ENCODE results near the gene PFN3.
"Not testable (repeated sequence)": the region's sequence is repeated elsewhere in the genome, so short reads cannot be mapped to it uniquely, and the experiment has no call there.

The PFN3 gene

DNA sequence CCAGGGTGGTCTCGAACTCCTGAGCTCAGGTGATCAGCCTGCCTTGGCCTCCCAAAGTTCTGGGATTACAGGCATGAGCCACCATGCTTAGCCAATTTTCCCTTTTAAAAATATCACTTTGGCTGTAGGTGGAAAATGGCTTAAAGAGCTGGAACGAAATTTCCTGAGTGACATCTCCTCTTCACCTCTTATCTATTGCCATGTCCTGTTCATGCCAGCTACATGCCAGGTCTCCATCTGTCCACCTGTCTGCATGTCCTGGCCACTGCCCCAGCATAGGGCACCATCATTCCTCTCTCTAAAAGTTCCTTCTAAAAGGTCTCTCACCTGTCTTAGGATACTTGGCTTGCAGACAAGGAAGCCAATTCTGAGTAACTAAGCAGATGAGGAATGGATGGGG lies 23.2 kb upstream of the PFN3 start:
- no peak for DNase-seq

DNA sequence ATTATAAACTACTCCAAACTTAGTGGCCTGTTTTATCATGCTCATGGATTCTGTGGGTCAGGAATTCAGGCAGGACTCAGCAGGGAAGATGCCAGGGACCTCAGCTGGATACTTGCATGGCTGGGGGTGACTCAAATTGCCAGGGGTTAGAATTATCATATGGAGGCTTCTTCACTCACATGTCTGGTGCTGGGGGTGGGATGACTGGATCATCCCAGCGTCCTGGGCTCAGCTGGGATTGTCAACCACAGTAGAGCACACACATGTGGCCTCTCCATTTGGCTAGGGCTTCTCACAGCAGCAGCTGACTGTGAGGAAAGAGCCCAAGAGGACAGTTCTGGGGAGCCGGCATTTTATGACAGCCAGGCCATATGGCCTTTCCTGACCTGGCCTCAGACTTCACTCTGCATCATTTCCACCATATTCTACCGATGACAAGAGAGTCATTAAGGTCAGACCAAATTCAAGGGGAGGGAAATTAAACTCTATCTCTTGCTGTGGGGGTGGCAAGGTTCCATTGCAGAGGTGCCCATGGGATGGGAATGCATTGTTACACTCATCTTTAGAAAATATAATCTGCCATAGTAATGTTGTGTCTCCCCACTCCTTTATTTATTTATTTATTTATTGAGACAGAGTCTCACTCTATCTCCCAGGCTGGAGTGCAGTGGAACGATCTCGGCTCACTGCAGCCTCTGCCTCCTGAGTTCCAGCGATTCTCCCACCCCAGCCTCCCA lies 20.8 kb upstream of the PFN3 start:
- no peak for DNase-seq

DNA sequence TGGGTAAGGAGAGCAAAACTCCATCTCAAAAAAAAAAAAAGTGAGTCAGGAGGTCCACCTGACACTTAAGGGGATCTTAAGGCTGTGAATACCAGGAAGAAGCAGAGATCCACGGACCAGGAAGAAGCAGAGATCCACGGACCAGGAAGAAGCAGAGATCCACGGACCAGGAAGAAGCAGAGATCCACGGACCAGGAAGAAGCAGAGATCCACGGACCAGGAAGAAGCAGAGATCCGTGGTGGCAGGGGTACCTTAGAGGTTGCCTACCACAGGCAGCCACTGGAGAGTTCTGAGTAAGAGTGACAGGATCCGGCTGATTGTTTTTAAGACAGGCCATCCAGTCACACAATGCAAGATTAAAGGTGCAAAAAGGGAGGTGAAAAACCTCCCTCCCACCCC lies 20.0 kb upstream of the PFN3 start:
- DNase-seq: not testable (repeated sequence)

DNA sequence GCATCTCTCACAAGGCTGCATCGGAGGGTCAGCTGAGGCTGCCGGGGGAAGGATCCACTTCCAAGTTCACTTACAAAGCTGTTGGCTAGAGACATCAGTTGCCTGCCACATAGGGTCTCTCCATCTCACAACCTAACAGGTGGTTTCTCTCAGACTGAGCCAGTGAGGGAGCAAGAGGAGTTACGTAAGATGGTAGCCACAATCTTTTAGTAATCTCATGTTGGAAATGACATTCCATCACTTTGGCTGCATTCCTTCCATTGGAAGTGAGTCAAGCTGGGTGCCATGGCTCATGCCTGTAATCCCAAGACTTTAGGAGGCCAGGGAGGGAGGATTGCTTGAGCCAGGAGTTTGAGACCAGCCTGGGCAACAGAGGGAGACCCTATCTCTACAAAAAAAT lies 18.6 kb upstream of the PFN3 start:
- DNase-seq: no peak

DNA sequence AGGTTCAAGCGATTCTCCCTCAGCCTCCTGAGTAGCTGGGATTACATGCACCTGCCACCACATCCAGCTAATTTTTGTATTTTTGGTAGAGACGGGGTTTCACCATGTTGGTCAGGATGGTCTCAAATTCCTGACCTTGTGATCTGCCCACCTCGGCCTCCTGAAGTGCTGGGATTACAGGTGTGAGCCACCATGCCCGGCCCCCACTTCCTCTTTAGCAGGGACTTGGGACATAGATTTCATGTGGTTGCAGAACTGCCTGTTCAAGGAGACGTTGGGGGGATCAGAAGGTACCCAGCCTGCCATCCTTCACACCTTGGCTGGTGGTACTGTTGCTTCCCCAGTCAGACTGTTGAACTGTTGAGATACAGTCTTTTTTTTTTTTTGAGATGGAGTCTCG lies 16.6 kb upstream of the PFN3 start:
- DNase-seq: not testable (repeated sequence)

DNA sequence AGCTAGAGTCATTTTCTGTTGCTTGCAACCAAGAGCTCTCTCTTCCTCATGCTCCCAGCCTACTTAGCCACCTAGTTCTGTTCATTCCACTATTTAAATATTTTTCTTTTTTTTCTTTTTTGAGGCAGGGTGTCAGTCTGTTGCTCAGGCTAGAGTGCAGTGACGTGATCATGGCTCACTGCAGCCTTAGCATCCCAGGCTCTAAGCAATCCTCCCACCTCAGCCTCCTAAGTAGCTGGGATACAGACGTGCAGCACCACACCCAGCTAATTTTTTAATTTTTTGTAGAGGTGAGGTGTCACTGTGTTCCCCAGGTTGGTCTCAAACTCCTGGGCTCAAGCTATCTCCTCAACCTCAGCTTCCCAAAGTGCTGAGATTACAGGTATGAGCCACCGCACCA lies 14.0 kb upstream of the PFN3 start:
- DNase-seq: no peak

DNA sequence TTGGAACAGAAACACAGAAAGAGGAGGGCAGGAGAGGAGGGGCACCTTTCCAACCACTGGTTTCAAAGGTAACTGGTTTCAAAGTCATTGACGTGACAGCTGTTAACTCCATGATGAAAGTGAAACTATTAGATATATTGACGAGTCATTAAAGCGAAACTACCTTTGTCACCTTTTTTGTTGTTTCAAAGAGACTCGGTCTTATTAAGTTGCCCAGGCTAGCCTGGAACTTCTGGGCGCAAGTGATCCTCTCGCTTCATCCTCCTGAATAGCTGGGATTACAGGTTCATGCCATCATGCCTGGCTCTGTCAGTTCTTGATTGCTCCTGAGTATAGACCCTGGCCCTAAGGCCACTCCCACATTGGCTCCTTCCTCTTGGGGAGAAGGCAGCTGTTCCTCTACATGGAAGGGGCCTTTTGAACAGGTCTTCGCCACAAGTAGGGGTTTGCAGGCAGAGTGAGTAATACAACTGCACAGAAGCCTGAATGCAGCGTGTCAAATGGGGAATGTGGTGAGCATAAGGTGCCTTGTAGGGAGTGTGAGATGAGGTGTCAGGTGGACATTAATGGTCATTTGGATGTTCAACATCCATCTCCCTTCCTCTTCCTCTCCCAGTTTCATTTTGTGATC lies 12.3 kb upstream of the PFN3 start:
- no peak for DNase-seq

DNA sequence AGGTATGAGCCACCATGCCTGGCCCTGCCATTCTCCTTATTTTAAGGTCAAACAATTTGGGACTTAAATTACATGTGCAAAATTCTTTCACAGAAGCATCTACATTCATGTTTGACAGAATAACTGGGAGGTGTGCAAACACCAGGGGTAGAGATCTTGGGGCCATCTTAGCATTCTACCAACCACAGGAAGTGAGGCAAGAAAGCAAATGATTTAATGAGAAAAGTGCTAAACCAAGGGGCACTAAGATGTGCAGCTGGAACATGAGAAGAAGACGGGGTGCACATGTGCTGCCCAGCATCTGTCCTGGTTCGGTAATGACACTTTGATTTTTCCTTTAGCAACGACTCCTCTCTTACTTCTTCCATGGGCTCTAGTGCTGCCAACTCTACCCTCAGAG lies 10.1 kb upstream of the PFN3 start:
- DNase-seq: no peak

DNA sequence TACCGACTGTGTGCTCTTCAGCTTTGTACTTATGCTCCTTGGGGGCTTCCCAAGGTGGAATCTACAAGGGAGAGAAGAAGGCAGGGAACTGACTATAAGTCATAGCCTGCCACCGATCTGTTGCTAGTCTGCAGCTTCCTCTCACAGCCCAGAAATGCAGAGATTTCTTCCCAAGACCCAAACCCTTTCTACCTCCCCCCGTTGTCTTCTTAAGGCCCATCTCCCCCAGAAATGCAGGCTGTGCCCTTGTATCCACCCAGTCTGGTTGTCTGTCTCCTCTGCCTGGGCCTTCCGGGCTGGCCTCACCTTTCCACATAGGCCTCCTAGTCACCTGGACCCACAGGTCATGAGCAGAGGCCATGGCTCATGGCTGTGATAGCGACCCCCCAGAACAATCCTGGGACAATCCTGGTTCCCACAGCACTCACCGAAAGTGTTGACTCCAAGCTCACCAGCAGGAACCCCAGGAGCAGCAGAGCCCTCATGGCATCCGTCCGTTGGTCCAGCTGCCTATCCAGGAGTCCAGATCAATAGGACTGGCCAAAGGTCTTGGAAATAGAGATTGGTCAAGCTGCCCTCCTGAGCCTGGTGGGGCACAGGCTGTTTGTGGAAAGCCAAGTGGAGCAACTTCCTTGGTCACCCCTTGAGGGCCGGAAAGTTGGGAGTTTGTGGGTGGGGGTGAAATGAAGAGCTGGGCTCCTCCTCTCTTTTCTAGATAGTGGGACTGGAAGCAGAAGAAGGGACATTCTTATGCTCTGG lies 8.8 kb upstream of the PFN3 start, which contains the start of gene F12:
Gene F12, minus strand, starts transcription at position 522 of the 759 bp plus-strand sequence. Its CDS starts 37 bp downstream, at position 485.
- no peak for DNase-seq

DNA sequence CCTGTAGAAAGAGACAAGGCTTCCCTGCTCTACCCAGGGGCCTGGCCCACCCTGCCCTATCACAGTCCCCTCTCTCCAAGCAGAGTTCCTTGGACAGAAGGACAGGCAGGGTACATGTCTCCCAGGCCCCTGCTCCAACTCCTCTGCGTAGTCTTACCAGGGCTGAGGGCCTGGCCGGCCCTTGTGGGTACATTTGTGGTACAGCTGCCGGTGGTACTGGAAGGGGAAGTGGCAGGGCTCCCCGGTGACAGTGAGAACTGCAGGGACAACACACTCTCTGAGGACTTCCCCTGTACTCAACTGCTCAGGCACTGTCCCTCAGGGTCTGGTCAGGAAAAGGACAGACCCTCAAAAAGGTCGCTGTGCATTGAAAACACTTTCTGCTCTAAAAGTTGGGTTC lies 5.3 kb upstream of the PFN3 start:
- peak; percentile 31 for DNase-seq

DNA sequence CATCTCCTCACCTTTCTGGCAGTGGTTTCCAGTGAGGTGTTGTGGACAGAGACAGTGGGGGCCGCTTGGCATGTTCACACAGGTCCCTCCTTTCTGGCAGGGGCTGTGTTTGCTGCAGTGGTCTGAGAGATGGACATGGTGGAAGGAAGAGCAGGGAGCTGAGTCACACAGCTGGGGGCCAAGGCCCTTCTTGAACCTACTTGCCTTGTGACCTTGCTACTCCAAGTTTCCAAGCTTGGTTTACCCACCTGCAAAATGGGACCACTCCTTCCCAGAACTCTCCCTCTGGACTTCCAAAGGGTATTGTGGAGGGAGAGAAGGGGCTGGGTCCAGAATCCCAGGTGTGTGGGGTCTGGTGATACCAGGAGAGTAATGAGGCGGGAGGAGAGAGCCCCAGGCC lies 4.9 kb upstream of the PFN3 start:
- DNase-seq: no peak

DNA sequence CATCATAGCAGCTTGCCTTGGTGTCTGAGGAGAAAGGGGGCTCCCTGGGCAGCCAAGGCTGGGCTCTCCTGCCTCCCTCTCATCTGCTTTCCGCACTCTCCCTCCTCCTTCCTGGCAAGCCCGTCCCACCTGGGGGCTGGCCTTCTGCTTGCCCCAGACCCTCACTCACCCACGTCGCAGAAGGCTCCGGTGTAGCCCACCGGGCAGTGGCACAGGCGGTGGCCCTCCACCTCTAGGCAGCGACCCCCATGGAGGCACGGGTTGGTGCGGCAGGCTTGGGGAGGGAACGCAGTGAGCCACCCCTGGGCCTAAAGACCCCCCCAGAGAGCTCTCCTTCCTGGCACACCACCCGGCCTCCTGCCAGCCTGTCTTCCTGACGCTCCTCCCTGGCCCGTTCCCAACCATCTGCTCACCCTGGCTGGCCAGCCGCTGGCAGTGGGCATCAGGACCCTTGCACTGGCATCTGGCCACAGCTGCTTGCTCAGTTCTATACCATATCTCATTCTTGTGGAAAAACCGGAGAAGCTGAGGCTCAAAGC lies 4.2 kb upstream of the PFN3 start:
- DNase-seq: no peak

DNA sequence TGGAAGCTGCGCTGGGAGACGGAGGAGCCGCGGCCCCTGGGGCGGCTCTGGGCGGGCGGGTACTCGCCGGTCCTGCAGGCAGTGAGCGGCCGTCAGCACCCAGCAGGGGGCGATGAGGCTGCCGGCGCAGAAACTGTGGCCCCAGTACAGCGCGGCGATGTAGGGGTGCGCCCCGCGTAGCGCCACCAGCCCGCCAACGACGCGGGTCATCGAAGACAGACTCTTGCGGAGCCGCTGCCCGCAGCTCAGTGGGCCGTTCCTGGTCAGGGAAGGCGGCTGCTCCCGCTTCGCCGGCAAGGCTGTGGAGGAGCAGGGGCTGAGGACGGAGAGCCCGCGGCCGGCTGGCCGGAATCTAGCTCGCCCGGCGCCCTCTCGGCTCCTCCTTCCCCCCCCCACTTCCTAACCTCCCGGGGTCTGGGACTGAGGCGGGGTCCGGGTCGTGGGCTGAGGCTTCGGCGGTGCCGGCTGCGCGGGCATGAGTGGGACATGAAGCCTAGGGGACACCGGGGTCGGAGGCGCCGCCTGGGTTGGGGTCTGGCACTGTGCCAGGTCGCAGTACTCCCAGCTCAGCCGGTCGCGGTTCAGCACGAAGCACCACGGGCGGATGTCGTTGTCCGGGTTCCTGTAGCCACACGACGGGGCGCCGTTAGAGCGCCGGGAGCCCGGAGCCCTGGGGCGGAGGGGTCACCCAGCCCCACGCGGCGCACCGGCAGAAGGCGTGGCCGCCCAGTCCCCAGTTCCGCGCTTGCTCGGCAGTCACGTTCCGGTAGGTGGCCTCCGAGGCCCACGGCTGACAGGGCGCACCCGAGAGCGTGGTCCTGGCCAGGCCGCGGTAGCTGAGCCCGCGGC lies 3.6 kb upstream of the PFN3 start:
- no peak for DNase-seq

DNA sequence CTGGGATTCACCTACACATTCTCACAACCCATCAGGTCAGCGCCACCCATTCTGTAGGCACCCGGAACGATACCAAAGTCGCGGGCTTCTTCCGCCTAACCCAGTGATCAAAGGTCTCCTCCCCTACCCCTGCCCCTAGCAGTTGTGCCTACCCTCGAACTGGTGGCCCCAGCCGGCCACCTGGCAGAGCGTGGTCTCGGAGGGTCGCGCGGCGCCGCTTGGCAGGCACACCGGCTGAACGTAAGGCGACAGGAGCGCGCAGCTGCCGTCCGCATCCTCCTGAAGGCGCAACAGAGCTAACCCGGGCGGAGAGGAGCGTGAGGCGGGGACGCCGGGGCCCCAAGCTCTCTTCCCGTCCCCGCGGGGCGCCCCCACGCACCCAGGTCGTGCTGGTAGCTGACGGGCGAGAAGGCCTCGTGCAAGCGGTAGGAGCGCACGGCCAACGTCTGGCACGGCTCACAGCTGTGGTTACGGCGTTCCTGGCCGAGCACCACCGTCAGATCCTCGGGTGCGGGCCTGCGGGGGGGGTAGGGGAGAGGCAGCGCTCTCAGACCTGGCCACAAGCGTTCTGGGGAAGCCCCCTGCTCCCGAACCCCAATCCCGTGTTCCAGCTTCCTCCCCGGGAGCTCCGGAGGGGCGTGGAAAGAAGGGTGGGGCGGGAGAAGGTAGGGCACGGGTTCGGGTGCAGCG lies 2.8 kb upstream of the PFN3 start:
- DNase-seq: no peak

DNA sequence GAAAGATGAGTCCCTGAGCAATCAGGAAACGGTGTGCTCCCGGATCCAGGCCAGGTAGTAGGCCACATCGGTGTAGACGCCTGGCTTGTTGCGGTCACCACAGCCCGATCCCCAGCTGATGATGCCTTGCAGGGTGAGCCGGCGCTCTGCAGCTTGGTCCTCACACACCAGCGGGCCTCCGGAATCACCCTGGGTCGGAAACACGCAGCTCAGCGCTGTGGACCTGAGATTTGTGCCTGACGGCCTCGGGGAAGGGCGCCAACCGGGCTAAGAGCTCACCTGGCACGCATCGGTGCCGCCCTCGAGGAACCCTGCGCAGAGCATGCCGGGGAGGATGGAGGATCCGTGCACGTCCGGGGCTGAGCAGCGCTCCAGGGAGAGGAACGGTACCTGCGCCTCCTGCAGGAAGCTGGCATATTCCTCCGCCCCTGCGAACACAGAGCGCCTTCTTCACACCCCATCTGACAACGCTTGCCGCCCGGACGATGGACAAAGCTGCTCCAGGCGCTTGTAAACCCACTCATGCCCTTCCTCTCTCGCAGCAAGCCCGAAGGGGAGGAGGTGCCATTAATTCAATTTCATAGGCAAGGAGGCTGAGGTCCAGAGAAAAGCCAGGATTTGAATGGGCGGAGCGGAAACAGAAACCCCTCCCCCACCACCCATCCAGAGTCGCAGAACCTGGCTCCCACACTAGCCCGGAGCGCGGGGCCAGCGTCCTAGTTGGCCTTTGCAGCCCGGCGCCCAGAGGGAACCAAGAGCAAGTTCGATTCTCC lies 2.0 kb upstream of the PFN3 start:
- no peak for DNase-seq

DNA sequence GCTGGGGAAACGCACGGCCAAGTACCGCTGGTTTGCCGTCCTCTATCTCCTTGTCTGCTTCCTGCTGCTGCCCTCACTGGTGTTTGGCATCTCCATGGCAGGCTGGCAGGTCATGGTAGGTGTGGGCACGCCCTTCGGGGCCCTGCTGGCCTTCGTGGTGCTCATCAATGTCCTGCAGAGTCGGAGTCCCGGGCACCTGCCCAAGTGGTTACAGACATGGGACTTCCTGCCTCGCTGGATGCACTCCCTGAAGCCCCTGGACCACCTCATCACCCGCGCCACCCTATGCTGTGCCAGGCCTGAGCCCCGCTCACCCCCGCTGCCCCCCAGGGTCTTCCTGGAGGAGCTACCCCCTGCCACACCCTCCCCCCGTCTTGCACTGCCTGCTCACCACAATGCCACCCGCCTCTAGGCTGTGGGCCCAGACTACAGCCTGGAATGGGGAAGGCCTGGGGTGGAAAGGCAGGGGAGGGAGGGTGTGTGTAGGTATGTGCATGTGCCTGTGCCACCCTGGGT lies 2.5 kb downstream of the PFN3 start:
- no peak for DNase-seq

DNA sequence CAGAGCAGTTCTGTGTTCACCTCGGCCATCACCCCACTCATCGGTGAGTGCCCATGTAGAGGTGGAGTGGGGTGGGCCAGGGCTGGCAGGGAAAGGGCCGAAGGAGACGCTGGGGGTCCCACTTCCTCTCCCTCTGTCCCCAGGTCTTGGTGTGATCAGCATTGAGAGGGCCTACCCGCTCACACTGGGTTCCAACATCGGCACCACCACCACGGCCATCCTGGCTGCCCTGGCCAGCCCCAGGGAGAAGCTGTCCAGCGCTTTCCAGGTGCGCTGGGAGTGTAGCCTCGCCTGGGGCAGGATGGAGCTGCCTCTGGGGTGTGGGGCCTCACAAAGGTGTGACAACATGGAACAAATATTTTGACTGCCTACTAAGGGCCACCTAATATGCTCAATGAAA lies 3.7 kb downstream of the PFN3 start:
- no peak for DNase-seq

DNA sequence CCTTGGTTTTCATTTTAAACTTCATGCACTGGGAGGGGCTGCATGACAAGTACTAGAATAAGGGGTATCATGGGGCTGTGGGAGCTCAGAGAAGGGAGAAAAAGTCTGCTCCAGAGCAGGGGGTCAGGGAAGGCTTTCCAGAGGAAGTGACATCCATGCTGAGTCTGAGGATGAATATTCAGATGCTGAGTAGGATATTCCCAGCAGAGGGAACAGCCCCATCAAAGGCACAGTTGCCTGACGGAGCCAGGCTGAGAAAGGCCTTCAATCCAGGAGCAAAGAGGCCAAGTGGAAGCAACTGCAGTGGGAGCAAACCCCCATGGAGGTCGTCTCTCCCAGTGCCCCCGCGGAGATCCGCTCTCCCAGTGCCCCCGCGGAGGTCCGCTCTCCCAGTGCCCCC lies 4.4 kb downstream of the PFN3 start:
- no peak for DNase-seq

DNA sequence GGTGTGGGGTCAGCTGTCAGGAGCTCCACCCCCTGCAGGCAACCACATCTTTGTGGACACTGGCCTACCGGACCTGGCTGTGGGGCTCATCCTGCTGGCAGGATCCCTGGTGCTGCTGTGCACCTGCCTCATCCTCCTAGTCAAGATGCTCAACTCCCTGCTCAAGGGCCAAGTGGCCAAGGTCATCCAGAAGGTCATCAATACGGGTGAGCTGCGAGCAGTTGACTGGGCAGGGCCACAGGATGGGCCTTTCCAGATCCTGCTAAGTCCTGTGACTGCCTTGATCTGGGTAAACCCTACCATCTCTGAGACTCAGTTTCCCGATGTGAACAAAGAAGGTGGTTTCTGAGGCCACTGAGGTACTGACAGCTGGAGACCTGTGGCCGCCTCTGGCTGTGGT lies 6.5 kb downstream of the PFN3 start:
- DNase-seq: no peak

DNA sequence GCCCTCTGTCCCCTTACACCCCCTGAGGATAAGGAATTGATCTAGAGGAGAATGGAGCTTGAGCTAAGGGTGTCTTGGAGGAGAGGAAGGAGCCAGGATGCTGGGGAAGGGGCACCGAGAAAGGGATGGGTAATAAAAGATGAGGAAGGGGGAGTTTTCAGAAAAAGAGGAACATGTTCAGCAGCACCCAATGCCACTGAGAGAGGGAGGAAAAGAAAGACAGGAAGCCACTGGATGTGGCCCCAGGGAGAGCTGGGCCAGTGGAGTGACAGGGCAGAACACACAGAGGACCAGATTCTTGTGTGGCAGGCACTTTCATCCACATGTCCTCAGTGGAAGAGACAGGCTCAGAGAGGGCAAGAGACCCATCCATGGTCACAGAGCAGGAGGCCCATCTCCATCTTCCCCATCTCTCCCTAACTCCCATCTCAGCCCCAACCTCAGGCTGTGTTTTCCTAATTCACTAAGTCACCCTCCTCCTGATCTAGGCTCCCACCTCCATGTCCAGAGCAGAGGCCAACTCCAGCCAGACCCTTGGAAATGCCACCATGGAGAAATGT lies 7.2 kb downstream of the PFN3 start:
- no peak for DNase-seq

DNA sequence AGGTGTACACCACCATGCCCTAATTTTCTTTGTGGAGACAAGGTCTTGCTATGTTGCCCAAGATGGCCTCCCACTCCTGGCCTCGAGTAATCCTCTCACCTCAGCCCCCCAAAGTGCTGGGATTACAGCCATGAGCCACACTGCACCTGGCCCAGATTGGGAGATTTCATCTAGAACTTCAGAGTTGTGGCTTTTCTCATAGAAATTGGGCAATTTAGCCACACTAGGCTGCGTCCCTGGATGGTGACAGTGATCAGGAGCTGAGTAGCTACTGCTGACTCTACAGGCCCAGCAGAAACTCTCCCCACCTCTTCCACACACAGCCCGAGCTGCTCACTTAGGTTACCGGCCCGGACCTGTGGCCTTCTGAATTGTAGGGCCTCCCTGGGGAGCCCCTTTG lies 7.7 kb downstream of the PFN3 start:
- DNase-seq: no peak
